ENCODE measurements around the gene NPAS3.

Gene NPAS3

GRCh38 chr14:32940711-32941667 lies 2.3 kb downstream of the NPAS3 start:
- no peak for TF ChIP-seq ZNF2 (tag by site-specific recombination; IDR thresholded peaks at IDR 0.05)
- TF ChIP-seq, protein P1, sequence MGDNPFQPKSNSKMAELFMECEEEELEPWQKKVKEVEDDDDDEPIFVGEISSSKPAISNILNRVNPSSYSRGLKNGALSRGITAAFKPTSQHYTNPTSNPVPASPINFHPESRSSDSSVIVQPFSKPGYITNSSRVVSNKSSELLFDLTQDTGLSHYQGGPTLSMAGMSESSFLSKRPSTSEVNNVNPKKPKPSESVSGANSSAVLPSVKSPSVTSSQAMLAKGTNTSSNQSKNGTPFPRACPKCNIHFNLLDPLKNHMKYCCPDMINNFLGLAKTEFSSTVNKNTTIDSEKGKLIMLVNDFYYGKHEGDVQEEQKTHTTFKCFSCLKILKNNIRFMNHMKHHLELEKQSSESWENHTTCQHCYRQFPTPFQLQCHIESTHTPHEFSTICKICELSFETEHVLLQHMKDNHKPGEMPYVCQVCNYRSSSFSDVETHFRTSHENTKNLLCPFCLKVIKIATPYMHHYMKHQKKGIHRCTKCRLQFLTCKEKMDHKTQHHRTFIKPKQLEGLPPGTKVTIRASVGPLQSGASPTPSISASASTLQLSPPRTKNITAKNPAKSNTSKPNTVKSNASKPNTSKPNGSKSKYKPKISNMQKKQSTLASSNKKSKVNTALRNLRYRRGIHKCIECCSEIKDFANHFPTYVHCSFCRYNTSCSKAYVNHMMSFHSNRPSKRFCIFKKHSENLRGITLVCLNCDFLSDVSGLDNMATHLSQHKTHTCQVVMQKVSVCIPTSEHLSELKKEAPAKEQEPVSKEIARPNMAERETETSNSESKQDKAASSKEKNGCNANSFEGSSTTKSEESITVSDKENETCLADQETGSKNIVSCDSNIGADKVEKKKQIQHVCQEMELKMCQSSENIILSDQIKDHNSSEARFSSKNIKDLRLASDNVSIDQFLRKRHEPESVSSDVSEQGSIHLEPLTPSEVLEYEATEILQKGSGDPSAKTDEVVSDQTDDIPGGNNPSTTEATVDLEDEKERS (tag by site-specific recombination; IDR thresholded peaks at IDR 0.05): no peak
- TF ChIP-seq ZNF19 (tag by site-specific recombination; IDR thresholded peaks at IDR 0.05; ENCODE audit: low read depth): no peak
- no peak for TF ChIP-seq ZNF324 (tag by site-specific recombination; IDR thresholded peaks at IDR 0.05)
- no peak for TF ChIP-seq ZNF175 (tag by site-specific recombination; IDR thresholded peaks at IDR 0.05)
- TF ChIP-seq ZNF114 (tag by site-specific recombination; IDR thresholded peaks at IDR 0.05): no peak
- TF ChIP-seq ZNF843 (tag by site-specific recombination; IDR thresholded peaks at IDR 0.05): no peak
- no peak for TF ChIP-seq ZNF341 (tag by site-specific recombination; IDR thresholded peaks at IDR 0.05; ENCODE audit: low read depth)
- Histone ChIP-seq H3K4me1 (ENCODE audit: control insufficient read depth, insufficient read depth, low read length) (peaks cover 21% of the 10 kb centered on the region), H3K4me3 (ENCODE audit: low read depth, low read length) (no peak overlapping the region), H3K27ac (ENCODE audit: extremely low read depth, low read depth, low read length) (no peak overlapping the region), H3K36me3 (ENCODE audit: control insufficient read depth in 2 of 2, insufficient read depth in 1 of 2, low read length in 2 of 2) (no peaks in the 10 kb centered on the region), H3K9me3 (ENCODE audit: control insufficient read depth, insufficient read depth, low read depth, low read length) (no peaks in the 10 kb centered on the region)
- POLR2A ChIA-PET: no interaction called here
- CTCF ChIA-PET: no interaction called here

- no peaks in the 10 kb centered on the region for H3K36me3 ChIP-seq (ENCODE audit: control insufficient read depth in 2 of 2, insufficient read depth in 1 of 2, low read length in 2 of 2)
- CTCF ChIA-PET: no interaction called here
- TF ChIP-seq SP7 (tag by site-specific recombination; IDR thresholded peaks at IDR 0.05) (no peak), FEZF1 (tag by site-specific recombination; IDR thresholded peaks at IDR 0.05) (peak; percentile 89), TCF7L2 (IDR thresholded peaks at IDR 0.05; ENCODE audit: borderline replicate concordance, low read depth, low read length) (peak; percentile 30; the same call in 1 of the 2 replicates), OSR2 (tag by site-specific recombination; IDR thresholded peaks at IDR 0.05) (peak; percentile 88), ZBTB8A (tag by site-specific recombination; IDR thresholded peaks at IDR 0.05) (peak; percentile 66), ZNF174 (tag by site-specific recombination; IDR thresholded peaks at IDR 0.05) (no peak), ZNF366 (tag by site-specific recombination; conservative IDR thresholded peaks at IDR 0.05) (0 out of 2 replicates have a peak, but pooled peaks have one; percentile 39), ZXDB (tag by site-specific recombination; IDR thresholded peaks at IDR 0.05) (0 out of 2 replicates have a peak, but pooled peaks have one; percentile 40), ZNF121 (tag by site-specific recombination; IDR thresholded peaks at IDR 0.05) (no peak), PRDM6 (tag by site-specific recombination; IDR thresholded peaks at IDR 0.05) (peak; percentile 77), ZFHX2 (tag by site-specific recombination; conservative IDR thresholded peaks at IDR 0.05) (no peak), WT1 (tag by site-specific recombination; IDR thresholded peaks at IDR 0.05) (peak; percentile 57; the same call in 1 of the 2 replicates), ZNF19 (tag by site-specific recombination; IDR thresholded peaks at IDR 0.05; ENCODE audit: low read depth) (no peak), ZNF837 (tag by site-specific recombination; IDR thresholded peaks at IDR 0.05) (no peak), ZNF843 (tag by site-specific recombination; IDR thresholded peaks at IDR 0.05) (0 out of 2 replicates have a peak, but pooled peaks have one; percentile 55), ZFP37 (tag by site-specific recombination; IDR thresholded peaks at IDR 0.05) (no peak), SALL2 (tag by site-specific recombination; IDR thresholded peaks at IDR 0.05; ENCODE audit: borderline replicate concordance) (no peak)
- TF ChIP-seq, protein P2, sequence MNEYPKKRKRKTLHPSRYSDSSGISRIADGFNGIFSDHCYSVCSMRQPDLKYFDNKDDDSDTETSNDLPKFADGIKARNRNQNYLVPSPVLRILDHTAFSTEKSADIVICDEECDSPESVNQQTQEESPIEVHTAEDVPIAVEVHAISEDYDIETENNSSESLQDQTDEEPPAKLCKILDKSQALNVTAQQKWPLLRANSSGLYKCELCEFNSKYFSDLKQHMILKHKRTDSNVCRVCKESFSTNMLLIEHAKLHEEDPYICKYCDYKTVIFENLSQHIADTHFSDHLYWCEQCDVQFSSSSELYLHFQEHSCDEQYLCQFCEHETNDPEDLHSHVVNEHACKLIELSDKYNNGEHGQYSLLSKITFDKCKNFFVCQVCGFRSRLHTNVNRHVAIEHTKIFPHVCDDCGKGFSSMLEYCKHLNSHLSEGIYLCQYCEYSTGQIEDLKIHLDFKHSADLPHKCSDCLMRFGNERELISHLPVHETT (tag by site-specific recombination; IDR thresholded peaks at IDR 0.05): 0 out of 2 replicates have a peak, but pooled peaks have one; percentile 25
- TF ChIP-seq, protein P3, sequence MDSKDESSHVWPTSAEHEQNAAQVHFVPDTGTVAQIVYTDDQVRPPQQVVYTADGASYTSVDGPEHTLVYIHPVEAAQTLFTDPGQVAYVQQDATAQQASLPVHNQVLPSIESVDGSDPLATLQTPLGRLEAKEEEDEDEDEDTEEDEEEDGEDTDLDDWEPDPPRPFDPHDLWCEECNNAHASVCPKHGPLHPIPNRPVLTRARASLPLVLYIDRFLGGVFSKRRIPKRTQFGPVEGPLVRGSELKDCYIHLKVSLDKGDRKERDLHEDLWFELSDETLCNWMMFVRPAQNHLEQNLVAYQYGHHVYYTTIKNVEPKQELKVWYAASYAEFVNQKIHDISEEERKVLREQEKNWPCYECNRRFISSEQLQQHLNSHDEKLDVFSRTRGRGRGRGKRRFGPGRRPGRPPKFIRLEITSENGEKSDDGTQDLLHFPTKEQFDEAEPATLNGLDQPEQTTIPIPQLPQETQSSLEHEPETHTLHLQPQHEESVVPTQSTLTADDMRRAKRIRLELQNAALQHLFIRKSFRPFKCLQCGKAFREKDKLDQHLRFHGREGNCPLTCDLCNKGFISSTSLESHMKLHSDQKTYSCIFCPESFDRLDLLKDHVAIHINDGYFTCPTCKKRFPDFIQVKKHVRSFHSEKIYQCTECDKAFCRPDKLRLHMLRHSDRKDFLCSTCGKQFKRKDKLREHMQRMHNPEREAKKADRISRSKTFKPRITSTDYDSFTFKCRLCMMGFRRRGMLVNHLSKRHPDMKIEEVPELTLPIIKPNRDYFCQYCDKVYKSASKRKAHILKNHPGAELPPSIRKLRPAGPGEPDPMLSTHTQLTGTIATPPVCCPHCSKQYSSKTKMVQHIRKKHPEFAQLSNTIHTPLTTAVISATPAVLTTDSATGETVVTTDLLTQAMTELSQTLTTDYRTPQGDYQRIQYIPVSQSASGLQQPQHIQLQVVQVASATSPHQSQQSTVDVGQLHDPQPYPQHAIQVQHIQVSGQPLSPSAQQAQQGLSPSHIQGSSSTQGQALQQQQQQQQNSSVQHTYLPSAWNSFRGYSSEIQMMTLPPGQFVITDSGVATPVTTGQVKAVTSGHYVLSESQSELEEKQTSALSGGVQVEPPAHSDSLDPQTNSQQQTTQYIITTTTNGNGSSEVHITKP (tag by site-specific recombination; IDR thresholded peaks at IDR 0.05): 0 out of 2 replicates have a peak, but pooled peaks have one; percentile 30
Measured at GRCh38 chr14:32941668-32942065, 3.0 kb downstream of the NPAS3 start.

More at GRCh38 chr14:32941668-32942065, 3.0 kb downstream of the NPAS3 start:
- H3K4me3 ChIP-seq (ENCODE audit: low read depth, low read length): no peak overlapping the region
- no peaks in the 10 kb centered on the region for H3K9me3 ChIP-seq (ENCODE audit: control insufficient read depth, insufficient read depth, low read depth, low read length)
- POLR2A ChIA-PET: no interaction called here
- H3K27ac ChIP-seq (ENCODE audit: extremely low read depth, low read depth, low read length): no peak overlapping the region
- H3K4me1 ChIP-seq (ENCODE audit: control insufficient read depth, insufficient read depth, low read length): peaks cover 21% of the 10 kb centered on the region
